Lower leg skin (tissue), 4 donors: Measurements from ENCODE around the gene TAGLN2. TPM values are rescaled to one million over a fixed set of nuclear protein-coding genes. Genes with fewer than 3 reads are reported as not detected.

Experiments
- DNase-seq, 2 donors: peaks; one replicate each; pipeline ENCODE4 v3.0.0-alpha.2; 2019; ENCODE audit warnings: low spot score in 2 of 2
- H3K4me3 ChIP-seq: fragments of 200-600 bp; sonication (generic); 2 replicates; pipeline ENCODE4 v1.5.1; 2017; ENCODE audit warnings: mild to moderate bottlenecking, low read depth; ENCODE audit not compliant: poor library complexity, severe bottlenecking
- POLR2A ChIP-seq, 2 donors: fragments of 450-650 bp; IDR thresholded peaks; one replicate each; pipeline ENCODE4 v1.6.1; 2016 to 2017; ENCODE audit warnings: antibody characterized with exemption in 2 of 2, mild to moderate bottlenecking in 1 of 2, moderate library complexity in 1 of 2
- WGBS, 2 donors: methylation state at CpG; one replicate each; pipeline ENCODE4 v1.1.5; 2018; 5-methylcytosine and 5-hydroxymethylcytosine counted together
- intact Hi-C: fragments of 100-400 bp; cut with DNase I; formaldehyde crosslinking; loops from one replicate; pipeline ENCODE4 v1.15.0; 2023; ENCODE audit warnings: low total_unique reads
- total RNA-seq, 4 donors: library from RNA; depleted of rRNA; stranded (reverse); fragments of >200 nt; gene quantifications; one replicate each; pipeline ENCODE4 v1.1.0, GENCODE V29; 2016
- TF ChIP-seq, protein P1 (sequence below), 3 donors: fragments of 450-650 bp; IDR thresholded peaks; one replicate each; pipeline ENCODE4 v1.5.1; 2016; ENCODE audit warnings: antibody characterized with exemption in 3 of 3, mild to moderate bottlenecking in 3 of 3, moderate library complexity in 2 of 3

TAGLN2 gene
- total RNA-seq, 4 donors from 2014 or later, result 244 to 413 (median 306) TPM

DNA sequence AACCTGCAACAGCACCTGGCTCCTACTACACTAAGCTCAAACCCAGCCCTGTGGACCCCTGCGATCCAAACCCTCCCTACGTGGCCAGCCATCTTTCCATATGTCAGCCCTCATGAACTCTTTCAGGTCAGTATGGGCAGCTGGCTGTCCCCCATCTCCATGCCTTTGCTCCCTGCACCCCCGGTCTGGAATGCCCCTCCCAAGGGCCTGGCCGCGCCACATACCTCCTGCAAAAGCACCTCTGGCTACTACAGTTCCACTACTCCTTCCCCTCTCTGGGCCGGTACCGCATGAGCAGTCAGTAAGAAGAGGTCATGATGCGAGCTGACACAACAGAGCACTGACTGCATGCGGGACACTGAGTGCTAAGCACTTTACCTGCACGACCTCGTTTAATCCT lies 10.0 kb upstream of the TAGLN2 start:
- no peak for TF ChIP-seq POLR2A (IDR thresholded peaks at IDR 0.05)
- TF ChIP-seq, protein P1, sequence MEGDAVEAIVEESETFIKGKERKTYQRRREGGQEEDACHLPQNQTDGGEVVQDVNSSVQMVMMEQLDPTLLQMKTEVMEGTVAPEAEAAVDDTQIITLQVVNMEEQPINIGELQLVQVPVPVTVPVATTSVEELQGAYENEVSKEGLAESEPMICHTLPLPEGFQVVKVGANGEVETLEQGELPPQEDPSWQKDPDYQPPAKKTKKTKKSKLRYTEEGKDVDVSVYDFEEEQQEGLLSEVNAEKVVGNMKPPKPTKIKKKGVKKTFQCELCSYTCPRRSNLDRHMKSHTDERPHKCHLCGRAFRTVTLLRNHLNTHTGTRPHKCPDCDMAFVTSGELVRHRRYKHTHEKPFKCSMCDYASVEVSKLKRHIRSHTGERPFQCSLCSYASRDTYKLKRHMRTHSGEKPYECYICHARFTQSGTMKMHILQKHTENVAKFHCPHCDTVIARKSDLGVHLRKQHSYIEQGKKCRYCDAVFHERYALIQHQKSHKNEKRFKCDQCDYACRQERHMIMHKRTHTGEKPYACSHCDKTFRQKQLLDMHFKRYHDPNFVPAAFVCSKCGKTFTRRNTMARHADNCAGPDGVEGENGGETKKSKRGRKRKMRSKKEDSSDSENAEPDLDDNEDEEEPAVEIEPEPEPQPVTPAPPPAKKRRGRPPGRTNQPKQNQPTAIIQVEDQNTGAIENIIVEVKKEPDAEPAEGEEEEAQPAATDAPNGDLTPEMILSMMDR (IDR thresholded peaks at IDR 0.05), result no peak
- 86 to 91% methylated on average over 11 of the region's 11 CpGs for WGBS, 2 donors
- no peak overlapping the region for H3K4me3 ChIP-seq
- DNase-seq, result no peak
- intact Hi-C loops, result loop anchor here (5.0 kb wide), 1 partner anchor 72 kb away; no protein-coding TSS in a partner anchor

DNA sequence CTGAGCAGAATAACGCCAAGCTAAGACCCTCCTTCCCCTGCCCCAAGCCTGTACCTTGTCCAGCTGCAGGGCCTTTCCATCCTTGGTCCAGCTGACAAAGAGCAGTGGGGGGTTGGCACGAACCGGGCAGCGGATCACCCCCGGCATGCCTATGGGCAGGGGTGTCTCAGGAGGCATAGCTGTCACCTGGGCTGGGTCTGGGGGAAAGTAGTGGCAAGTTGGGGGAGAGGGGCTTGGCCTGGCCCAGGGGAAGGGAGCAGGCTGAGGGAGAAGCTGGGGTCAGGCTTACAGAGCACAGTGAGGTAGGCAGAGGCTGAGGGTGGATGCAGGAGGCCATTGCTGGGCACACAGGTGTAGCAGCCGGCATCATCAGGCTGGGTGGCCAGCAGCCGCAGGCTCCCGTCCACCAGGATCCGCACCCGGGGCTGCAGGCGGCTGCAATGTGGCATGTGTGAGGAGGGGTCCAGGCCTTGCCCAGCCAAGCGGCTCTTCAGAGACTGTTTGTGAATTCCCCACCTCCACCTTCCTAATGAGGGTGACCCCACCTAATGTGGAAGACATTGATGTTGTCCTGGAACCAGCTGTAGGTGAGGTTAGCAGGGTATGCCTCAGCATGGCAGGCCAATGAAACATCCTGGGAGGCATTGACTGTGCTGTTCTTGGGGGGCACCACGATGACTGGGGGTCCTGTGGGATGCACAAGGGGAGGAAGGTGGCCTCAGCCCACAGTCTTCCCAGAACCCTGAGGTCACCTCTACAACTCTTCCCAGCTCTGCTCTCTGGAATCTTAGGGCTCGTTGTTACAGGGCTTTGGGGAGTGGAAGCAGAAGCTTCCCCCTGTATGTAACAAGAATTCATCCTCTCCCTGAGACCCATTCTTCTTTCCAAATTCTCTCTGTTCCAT lies 9.1 kb upstream of the TAGLN2 start:
- intact Hi-C loops, result loop anchor here (5.0 kb wide), 1 partner anchor 73 kb away; no protein-coding TSS in a partner anchor
- 86 to 87% methylated on average over 10 to 14 of the region's 14 CpGs for WGBS, 2 donors
- DNase-seq, result no peak
- TF ChIP-seq, protein P1 (IDR thresholded peaks at IDR 0.05), result no peak
- no peak for TF ChIP-seq POLR2A (IDR thresholded peaks at IDR 0.05)
- H3K4me3 ChIP-seq, result no peak overlapping the region

DNA sequence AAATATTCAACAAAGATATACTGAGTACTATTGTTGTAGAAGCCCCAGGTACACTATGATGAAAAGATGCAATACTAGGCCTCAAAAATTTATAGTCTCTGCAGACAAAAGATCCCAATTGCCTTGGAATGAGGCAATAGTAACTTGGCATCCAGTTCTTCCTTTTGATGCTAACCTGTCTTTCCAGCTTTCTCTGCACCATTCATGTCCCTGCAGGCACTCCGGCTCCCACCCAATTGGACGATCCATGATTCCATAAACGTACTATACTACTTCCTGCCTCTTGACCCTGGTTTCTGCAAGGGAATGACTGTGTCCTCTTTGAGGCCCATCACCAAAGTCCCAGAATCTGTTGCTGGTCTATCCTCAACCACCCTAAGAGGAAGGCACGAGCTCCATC lies 8.0 kb upstream of the TAGLN2 start:
- intact Hi-C loops, result no loop called here
- 36 to 51% methylated on average over 4 of the region's 4 CpGs for WGBS, 2 donors
- no peak for DNase-seq
- TF ChIP-seq, protein P1 (IDR thresholded peaks at IDR 0.05), result no peak
- no peak overlapping the region for H3K4me3 ChIP-seq

DNA sequence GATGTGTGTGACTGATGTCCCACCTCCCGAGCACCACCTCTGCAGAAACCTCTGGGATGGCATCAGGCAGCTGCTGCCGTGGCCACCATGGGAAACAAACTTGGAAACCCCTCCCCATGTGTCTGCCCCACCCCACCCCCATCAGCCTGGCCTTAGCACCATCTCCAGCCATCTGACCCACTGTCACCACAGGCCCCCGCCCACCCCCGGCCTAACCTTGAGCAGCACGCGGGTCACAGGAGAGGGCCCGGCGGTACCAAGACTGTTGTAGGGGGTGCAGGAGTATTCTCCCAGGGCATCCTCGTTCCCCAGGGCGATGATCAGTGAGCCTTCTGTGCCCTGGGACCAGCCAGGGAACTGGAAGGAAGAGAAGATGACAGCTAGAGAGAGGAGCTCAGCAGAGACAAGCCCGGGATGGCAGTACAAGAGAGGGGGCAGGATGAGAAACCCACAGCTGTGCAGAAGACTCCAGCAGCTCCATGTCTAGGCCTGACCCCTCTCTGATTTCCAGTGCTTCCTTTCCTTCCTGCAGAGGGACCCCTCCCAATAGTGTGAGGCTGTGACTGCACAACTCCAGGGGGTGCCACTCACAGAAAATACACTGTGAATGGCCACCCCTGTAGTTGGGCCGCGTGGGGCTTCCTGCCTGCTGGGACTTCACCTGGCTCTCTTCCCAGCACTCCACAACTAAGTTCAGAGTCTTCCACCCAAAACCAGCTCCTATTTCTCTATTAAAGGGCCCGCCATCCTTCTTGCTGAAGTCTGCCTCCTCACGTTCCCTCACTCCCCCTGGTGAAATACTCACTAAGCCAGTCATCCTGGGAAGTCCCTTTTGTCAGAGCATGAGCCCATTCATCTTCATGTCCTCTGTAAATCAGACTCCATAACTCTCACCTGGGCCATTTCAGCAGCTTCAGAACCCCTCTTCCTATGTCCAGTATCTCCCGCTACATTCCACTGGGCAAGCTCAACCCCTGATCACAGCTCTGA lies 7.3 kb upstream of the TAGLN2 start:
- H3K4me3 ChIP-seq, result no peak overlapping the region
- 57 to 70% methylated on average over 15 of the region's 16 CpGs for WGBS, 2 donors
- TF ChIP-seq, protein P1 (IDR thresholded peaks at IDR 0.05), result no peak
- no peak for TF ChIP-seq POLR2A (IDR thresholded peaks at IDR 0.05)
- no peak for DNase-seq
- intact Hi-C loops, result no loop called here

DNA sequence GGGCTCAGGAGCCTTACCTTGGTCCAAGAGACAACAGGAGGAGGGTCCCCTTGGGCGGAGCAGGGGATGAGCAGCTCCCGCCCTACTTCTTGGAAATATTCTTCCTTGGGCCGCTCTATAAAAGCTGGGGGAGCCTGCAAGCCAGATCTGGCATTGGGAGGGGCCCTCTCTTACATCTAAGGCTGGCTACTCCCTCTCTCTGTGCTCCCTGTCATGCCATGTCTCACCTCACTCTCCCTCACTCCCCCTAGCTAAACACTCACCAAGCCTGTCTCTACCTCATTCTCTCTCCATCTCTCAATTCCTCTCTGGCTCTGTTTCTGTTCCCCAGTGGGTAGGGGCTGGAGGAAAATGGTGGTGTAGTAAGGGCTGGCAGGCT lies 6.5 kb upstream of the TAGLN2 start:
- DNase-seq, result no peak
- intact Hi-C loops, result no loop called here
- 65 to 74% methylated on average over 3 of the region's 3 CpGs for WGBS, 2 donors
- no peak overlapping the region for H3K4me3 ChIP-seq
- TF ChIP-seq, protein P1 (IDR thresholded peaks at IDR 0.05), result no peak
- TF ChIP-seq POLR2A (IDR thresholded peaks at IDR 0.05), result no peak
